Measurements from ENCODE around the gene RBM14. TPM values are rescaled to one million over a fixed set of nuclear protein-coding genes. Genes with fewer than 3 reads are reported as not detected.

RBM14 gene, protein sequence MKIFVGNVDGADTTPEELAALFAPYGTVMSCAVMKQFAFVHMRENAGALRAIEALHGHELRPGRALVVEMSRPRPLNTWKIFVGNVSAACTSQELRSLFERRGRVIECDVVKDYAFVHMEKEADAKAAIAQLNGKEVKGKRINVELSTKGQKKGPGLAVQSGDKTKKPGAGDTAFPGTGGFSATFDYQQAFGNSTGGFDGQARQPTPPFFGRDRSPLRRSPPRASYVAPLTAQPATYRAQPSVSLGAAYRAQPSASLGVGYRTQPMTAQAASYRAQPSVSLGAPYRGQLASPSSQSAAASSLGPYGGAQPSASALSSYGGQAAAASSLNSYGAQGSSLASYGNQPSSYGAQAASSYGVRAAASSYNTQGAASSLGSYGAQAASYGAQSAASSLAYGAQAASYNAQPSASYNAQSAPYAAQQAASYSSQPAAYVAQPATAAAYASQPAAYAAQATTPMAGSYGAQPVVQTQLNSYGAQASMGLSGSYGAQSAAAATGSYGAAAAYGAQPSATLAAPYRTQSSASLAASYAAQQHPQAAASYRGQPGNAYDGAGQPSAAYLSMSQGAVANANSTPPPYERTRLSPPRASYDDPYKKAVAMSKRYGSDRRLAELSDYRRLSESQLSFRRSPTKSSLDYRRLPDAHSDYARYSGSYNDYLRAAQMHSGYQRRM
- 19.6 and 34.4 TPM in 2 replicates for total RNA-seq

DNA sequence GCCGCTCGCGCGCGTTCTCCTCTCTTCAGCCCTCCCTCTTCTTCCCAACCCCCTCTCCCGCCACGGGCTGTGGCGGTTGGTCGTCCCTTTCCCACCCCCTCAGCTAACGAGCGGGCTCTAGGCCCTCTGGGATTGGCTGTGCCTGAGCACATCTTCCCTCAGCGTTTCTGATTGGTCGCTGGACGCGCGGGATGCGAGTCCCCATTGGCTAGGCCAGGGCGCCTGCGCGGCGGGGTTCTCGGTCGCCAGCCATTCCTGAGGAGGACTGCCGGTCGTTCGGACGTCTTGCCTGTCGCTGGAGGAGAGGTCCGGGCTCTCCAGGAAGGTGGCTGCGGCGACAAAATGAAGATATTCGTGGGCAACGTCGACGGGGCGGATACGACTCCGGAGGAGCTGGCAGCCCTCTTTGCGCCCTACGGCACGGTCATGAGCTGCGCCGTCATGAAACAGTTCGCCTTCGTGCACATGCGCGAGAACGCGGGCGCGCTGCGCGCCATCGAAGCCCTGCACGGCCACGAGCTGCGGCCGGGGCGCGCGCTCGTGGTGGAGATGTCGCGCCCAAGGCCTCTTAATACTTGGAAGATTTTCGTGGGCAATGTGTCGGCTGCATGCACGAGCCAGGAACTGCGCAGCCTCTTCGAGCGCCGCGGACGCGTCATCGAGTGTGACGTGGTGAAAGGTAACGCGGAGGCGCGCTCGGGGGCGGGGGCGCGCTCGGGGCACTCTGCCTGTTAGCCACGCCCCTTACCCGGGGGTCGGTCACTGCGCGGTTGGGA, at the start of gene RBM14:
RBM14 (plus strand) TSS at position 252 of the 776 bp plus-strand sequence; CDS start at position 343, 91 bp downstream.

DNA sequence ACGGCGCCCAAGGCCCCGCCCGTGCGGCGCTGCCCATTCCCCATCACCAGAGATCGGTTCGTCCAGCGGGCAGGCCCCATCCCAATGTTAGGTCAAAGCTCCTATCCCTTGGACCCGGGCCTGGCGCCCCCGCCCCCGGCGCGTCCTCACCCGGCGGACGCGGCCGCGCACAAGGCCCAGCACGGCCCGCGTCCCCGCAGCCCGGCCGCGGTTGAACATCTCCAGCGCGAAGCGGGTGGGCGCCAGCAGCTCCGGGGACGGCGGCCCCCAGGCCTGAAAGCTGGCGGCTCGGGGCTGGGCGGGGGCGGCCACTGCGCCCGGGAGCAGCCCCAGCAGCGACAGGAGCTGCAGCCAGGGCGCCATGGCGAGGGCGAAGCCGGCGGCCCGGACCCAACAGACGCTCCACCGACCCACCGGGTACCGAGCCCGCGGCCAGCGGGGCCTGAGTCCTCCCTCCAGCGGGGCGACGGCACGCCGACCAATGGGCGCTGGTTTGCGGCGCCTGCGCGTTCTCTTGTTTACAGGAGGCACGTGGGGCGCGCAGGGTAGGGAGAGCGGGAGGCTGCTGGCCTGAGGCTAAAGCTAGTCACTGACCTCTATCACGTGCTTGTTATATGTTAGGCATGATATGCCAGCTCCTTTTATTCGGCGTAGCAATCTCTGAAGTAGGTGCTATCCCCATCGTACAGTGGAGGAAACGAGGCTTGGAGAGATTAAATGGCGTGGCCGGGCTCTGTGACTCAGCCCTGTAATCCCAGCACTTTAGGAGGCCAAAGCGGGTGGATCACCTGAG, 48.1 kb upstream of the RBM14 start, which contains the start of gene CTSF:
CTSF (minus strand) TSS at position 483 of the 793 bp plus-strand sequence; CDS start at position 363, 120 bp downstream.

DNA sequence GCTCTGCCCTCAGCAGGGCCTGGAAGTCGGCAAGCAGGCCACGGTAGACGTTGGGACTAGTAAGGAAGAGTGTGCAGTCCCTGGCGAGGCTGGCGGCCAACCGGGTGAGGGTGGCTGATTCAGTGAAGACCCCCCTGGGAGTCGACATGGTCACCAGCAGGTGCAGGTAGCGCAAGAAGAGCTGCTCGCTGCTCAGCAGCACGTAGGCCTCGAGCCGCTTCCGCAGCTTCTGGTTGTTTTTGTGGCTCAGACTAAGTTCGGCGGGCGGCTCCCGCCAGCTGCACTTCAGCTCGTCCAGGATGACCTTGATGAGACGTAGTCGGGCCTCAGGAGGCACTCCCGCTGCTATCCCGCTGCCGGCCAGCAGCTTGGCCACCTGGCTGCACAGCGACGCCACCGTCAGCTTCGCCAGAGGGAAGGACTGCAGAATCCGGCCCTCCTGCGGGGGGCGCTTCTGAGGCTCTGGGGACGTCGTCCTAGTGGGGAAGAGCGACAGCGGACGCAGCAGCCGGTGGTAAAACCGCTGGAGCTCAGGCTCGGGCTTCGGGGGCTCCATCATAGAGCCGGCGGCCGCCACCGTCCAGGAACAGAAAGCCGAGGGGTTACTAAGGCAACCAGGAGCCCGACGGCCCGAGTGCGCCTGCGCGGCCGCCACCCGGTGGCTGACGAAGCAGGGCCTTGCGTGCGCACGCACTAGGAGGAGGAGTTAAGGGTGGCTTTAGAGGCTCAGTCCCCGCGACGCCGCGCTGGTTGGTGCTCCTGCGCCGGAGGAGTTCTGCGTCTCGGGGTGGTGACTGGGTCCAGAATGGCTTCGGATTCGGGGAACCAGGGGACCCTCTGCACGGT, 23.8 kb upstream of the RBM14 start, which contains the start of the genes CCDC87 and CCS:
CCDC87 (minus strand) TSS at position 607 of the 846 bp plus-strand sequence; CDS start at position 559, 48 bp downstream.
CCS (plus strand) TSS at position 729 of the 846 bp plus-strand sequence; CDS start at position 806, 77 bp downstream.

DNA sequence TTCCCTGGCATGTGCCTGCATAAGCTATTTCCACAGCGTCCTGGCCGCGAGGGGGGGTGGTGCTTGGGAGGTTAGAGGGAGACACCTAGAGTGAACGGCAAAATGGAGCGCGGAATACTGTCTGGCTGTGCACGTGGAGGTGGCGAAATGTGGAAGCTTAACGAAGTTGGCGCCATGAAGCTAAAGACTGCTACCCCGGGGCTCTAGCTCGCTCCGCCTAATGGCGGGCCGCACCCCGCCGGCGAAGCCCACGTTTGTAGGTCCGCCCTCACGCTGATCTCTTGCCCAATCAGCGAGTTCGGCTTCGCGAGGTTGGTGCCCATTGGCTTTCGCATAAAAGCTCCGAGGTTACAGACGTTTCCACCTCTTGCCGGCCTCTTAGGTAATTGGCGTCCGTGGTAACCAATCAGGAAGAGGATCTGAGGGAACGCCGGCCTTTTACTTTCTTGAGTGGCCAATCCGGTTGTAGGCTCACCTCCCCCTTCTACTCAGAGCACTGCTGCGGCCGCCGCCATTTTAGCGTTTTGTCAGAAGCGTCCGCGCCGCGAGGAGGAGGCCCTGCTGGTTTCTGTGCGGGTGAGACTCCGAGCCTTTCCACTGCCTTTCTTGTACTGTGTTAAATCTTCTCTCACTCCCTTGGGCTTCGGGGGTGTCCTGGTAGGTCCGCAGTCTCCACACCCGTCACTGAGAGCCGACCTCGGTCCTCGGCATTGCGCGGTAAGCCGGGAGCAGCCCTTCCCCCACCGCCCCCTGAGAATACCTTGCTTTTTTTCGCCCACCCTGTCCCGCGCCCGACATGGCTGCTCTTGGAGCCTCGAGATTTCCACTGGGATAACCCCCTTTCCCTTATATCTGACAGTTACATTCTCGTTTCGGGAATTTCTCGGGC, 22.0 kb downstream of the RBM14 start, which contains the start of gene RBM4:
RBM4 (plus strand) TSS at position 527 of the 889 bp plus-strand sequence. CDS start 1,009 bp downstream, outside the sequence.

Other genes starting within 250 kb of the RBM14 start
- 0.16 and 1.3 TPM in 2 replicates for gene SLC29A2, start 244.9 kb upstream of the RBM14 start, total RNA-seq
- gene NPAS4, start 195.6 kb upstream of the RBM14 start, total RNA-seq = not detected in 2 replicates
- 34.9 and 46.1 TPM in 2 replicates for gene MRPL11, start 177.8 kb upstream of the RBM14 start, total RNA-seq
- gene PELI3, start 149.7 kb upstream of the RBM14 start, total RNA-seq = 2.4 and 5.7 TPM in 2 replicates
- 52.9 and 65.8 TPM in 2 replicates for gene DPP3, start 136.2 kb upstream of the RBM14 start, total RNA-seq
- 12.5 and 26.4 TPM in 2 replicates for gene BBS1, start 106.0 kb upstream of the RBM14 start, total RNA-seq
- 8.9 and 17.6 TPM in 2 replicates for gene ZDHHC24, start 70.6 kb upstream of the RBM14 start, total RNA-seq
- under 0.01 and 0.06 TPM in 2 replicates for gene ACTN3, start 69.7 kb upstream of the RBM14 start, total RNA-seq
- 16.7 and 31.8 TPM in 2 replicates for gene CTSF, start 48.0 kb upstream of the RBM14 start, total RNA-seq
- under 0.01 and 0.13 TPM in 2 replicates for gene CCDC87, start 23.6 kb upstream of the RBM14 start, total RNA-seq
- 28.1 and 29.3 TPM in 2 replicates for gene CCS, start 23.4 kb upstream of the RBM14 start, total RNA-seq
- 102 and 182 TPM in 2 replicates for gene RBM4, start 22.1 kb downstream of the RBM14 start, total RNA-seq
- 13.1 and 32.1 TPM in 2 replicates for gene RBM4B, start 61.3 kb downstream of the RBM14 start, total RNA-seq
- gene SPTBN2, start 112.6 kb downstream of the RBM14 start, total RNA-seq = 14.4 and 48.3 TPM in 2 replicates
- 13.1 and 16.9 TPM in 2 replicates for gene RCE1, start 226.8 kb downstream of the RBM14 start, total RNA-seq
- 12.8 and 16.3 TPM in 2 replicates for gene LRFN4, start 240.4 kb downstream of the RBM14 start, total RNA-seq

Data from bladder microvascular endothelial cell (primary cell).